ENCODE data around the gene SLC25A12. TPM values are rescaled to one million over a fixed set of nuclear protein-coding genes. Genes with fewer than 3 reads are reported as not detected.

SLC25A12 gene
- total and polyA plus RNA-seq, 10 donors = 9.8 to 25.9 (median 17.8) TPM

DNA sequence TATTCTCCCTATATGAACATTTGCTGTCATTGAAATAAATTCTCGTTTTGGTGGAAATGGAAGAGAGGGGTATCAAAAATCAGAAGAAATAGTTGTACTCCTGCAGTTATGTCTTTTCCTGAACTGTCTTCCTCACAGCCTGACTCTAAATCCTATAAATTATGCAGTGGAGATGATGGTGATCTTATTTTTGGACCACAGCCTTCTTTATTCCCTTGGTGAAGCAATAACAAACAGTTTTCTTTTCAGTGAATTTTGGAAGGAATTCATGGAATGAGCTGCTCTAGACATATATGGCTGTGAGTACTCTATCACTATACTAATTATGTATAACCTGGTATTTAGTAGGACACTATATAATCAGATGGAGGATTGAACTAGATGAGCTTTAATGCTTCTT is 1.7 kb upstream of the SLC25A12 start:
- no peak for DNase-seq
- intact Hi-C loops (cut with DNase I; ENCODE audit: low total_unique reads) = no loop called here
- no peaks in the 10 kb centered on the region for H3K27me3 ChIP-seq (replicated peaks in 1 of 7)
- no peak overlapping the region for H3K27ac ChIP-seq
- H3K9me3 ChIP-seq = peaks cover 0 to 5% (median 0%) of the 10 kb centered on the region in 8 donors
- 84 to 93% (median 92%) methylated on average over 1 of the region's 1 CpG for WGBS, 5 donors
- H3K36me3 ChIP-seq = peaks cover 0 to 8% (median 0%) of the 10 kb centered on the region in 6 donors
- TF ChIP-seq CTCF (IDR thresholded peaks at IDR 0.05 in 8 of 11, conservative IDR thresholded peaks at IDR 0.05 in 3 of 11) (no peak), POLR2A (IDR thresholded peaks at IDR 0.05) (no peak), POLR2AphosphoS5 (IDR thresholded peaks at IDR 0.05) (no peak)
- peaks cover 8 to 35% (median 20%) of the 10 kb centered on the region in 6 donors for H3K4me1 ChIP-seq
- H3K4me3 ChIP-seq = no peak overlapping the region

- no peak for DNase-seq
- 43 to 55% (median 51%) methylated on average over 10 of the region's 10 CpGs for WGBS, 5 donors
- H3K4me1 ChIP-seq = peaks cover 8 to 35% (median 20%) of the 10 kb centered on the region in 6 donors
- H3K27ac ChIP-seq = peak overlapping the region; percentile 63 to 90 (median 84)
- TF ChIP-seq CTCF (IDR thresholded peaks at IDR 0.05 in 8 of 11, conservative IDR thresholded peaks at IDR 0.05 in 3 of 11) (no peak), POLR2A (IDR thresholded peaks at IDR 0.05) (no peak), POLR2AphosphoS5 (IDR thresholded peaks at IDR 0.05) (no peak)
- intact Hi-C loops (cut with DNase I; ENCODE audit: low total_unique reads) = no loop called here
- peaks cover 0 to 5% (median 0%) of the 10 kb centered on the region in 8 donors for H3K9me3 ChIP-seq
- no peaks in the 10 kb centered on the region for H3K27me3 ChIP-seq (replicated peaks in 1 of 7)
- peaks cover 0 to 18% (median 0%) of the 10 kb centered on the region in 6 donors for H3K36me3 ChIP-seq
- H3K4me3 ChIP-seq = peak overlapping the region; percentile 70 to 97 (median 84)
Measured at GRCh38 chr2:171894612-171894947, 536 bp upstream of the SLC25A12 start.

- H3K27me3 ChIP-seq (replicated peaks in 1 of 7) = no peaks in the 10 kb centered on the region
- TF ChIP-seq CTCF (IDR thresholded peaks at IDR 0.05 in 8 of 11, conservative IDR thresholded peaks at IDR 0.05 in 3 of 11) = no peak
- no peak for TF ChIP-seq POLR2AphosphoS5 (IDR thresholded peaks at IDR 0.05)
- no peak for TF ChIP-seq POLR2A (IDR thresholded peaks at IDR 0.05)
- peaks cover 0 to 22% (median 0%) of the 10 kb centered on the region in 6 donors for H3K36me3 ChIP-seq
- 40 to 53% (median 48%) methylated on average over 7 of the region's 7 CpGs for WGBS, 5 donors
- H3K27ac ChIP-seq = peak overlapping the region; percentile 63 to 90 (median 84)
- H3K4me3 ChIP-seq = peak overlapping the region; percentile 70 to 97 (median 84)
- H3K9me3 ChIP-seq = peaks cover 0 to 2% (median 0%) of the 10 kb centered on the region in 8 donors
- H3K4me1 ChIP-seq = peaks cover 8 to 35% (median 20%) of the 10 kb centered on the region in 6 donors
- no peak for DNase-seq
- intact Hi-C loops (cut with DNase I; ENCODE audit: low total_unique reads) = no loop called here
Measured at GRCh38 chr2:171893196-171893823, 734 bp downstream of the SLC25A12 start.

- Histone ChIP-seq H3K9me3 (no peaks in the 10 kb centered on the region), H3K27ac (no peak overlapping the region), H3K27me3 (replicated peaks in 1 of 7) (no peaks in the 10 kb centered on the region), H3K36me3 (peaks cover 0 to 29% (median 0%) of the 10 kb centered on the region in 6 donors), H3K4me3 (no peak overlapping the region), H3K4me1 (peaks cover 8 to 31% (median 17%) of the 10 kb centered on the region in 6 donors)
- 84 to 100% (median 93%) methylated on average over 1 of the region's 1 CpG for WGBS, 5 donors
- intact Hi-C loops (cut with DNase I; ENCODE audit: low total_unique reads) = no loop called here
- TF ChIP-seq POLR2A (IDR thresholded peaks at IDR 0.05) = no peak
- no peak for TF ChIP-seq CTCF (IDR thresholded peaks at IDR 0.05 in 8 of 11, conservative IDR thresholded peaks at IDR 0.05 in 3 of 11)
- no peak for TF ChIP-seq POLR2AphosphoS5 (IDR thresholded peaks at IDR 0.05)
- no peak for DNase-seq
Measured at GRCh38 chr2:171889808-171890207, 4.2 kb downstream of the SLC25A12 start.

Data from spleen (tissue), 11 donors.